Measurements from ENCODE around the gene ZNF124. TPM values are rescaled to one million over a fixed set of nuclear protein-coding genes. Genes with fewer than 3 reads are reported as not detected.
A peak's percentile ranks its signal among the peaks of the same experiment; 100 is the strongest.

Gene ZNF124
- total and polyA plus RNA-seq, 4 donors = 2.1 to 55.1 (median 10.9) TPM

DNA sequence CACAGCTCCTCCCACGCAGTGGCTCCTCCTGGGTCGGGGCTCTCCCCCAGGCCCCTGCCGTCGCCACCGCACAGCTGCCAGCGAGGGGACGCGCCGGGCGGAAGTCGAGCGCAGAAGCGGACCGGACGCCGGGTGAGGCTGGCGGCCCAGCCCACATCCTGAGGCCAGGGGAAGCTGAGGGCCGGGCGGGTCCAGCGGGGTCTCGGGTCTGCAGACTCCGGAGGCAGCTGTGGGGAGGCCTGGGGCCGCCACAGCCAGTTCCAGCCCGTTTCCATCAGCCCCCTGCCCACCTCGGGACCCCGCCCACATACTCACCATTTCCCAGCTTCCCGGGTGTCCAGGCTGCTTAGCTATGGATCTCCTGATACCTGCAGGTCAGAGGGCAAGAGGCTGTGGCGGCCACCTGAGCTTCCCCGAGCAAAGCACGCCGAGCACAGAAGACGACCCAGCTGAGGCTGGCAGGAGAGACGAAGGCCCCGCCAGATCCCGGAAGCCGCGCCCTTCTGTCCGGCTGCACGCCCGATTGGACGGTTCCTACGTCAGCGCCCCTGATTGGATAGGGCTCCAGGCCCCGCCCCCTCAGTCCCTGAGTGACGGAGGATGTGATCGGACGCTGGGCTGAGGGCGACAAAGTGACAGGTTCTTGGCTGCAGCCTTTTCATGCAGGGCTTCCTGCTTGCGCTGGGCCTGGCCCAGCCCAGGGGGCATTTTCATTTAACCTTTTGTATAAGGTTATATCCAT is 38.7 kb upstream of the ZNF124 start:
- peaks cover 0 to 5% (median 0%) of the 10 kb centered on the region in 4 donors for H3K9me3 ChIP-seq (ENCODE audit: control insufficient read depth in 4 of 4, insufficient read depth in 3 of 4, low read length in 3 of 4)
- H3K27ac ChIP-seq (ENCODE audit: low read depth in 1 of 2, low read length in 1 of 2) = peak overlapping the region; percentile 91 to 98
- peak overlapping the region; percentile 87 for H3K4me3 ChIP-seq
- peaks cover 0 to 16% (median 11%) of the 10 kb centered on the region in 5 donors for H3K4me1 ChIP-seq (ENCODE audit: control insufficient read depth in 5 of 5, insufficient read depth in 5 of 5, low read length in 5 of 5)
- H3K27me3 ChIP-seq (ENCODE audit: control insufficient read depth in 3 of 3, insufficient read depth in 3 of 3, low read length in 2 of 3) = peaks cover 0 to 2% (median 0%) of the 10 kb centered on the region in 3 donors
- peaks cover 0 to 8% (median 2%) of the 10 kb centered on the region in 4 donors for H3K36me3 ChIP-seq (ENCODE audit: control insufficient read depth in 4 of 4, insufficient read depth in 4 of 4, low read length in 4 of 4)
- DNase-seq (peak; percentile 96 to 97 (median 96)), ATAC-seq (ENCODE audit: insufficient read depth, low FRiP score) (peak; percentile 99)
- H3K9ac ChIP-seq (ENCODE audit: insufficient read depth in 1 of 2, low read length in 2 of 2) = peak overlapping the region; percentile 76 to 85
- whole genome bisulfite sequencing, 2 donors = 0% methylated on average over 44 to 49 of the region's 49 CpGs
- TF ChIP-seq, protein P1, sequence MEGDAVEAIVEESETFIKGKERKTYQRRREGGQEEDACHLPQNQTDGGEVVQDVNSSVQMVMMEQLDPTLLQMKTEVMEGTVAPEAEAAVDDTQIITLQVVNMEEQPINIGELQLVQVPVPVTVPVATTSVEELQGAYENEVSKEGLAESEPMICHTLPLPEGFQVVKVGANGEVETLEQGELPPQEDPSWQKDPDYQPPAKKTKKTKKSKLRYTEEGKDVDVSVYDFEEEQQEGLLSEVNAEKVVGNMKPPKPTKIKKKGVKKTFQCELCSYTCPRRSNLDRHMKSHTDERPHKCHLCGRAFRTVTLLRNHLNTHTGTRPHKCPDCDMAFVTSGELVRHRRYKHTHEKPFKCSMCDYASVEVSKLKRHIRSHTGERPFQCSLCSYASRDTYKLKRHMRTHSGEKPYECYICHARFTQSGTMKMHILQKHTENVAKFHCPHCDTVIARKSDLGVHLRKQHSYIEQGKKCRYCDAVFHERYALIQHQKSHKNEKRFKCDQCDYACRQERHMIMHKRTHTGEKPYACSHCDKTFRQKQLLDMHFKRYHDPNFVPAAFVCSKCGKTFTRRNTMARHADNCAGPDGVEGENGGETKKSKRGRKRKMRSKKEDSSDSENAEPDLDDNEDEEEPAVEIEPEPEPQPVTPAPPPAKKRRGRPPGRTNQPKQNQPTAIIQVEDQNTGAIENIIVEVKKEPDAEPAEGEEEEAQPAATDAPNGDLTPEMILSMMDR (IDR thresholded peaks at IDR 0.05; ENCODE audit: control extremely low read depth, extremely low read depth) = no peak

DNA sequence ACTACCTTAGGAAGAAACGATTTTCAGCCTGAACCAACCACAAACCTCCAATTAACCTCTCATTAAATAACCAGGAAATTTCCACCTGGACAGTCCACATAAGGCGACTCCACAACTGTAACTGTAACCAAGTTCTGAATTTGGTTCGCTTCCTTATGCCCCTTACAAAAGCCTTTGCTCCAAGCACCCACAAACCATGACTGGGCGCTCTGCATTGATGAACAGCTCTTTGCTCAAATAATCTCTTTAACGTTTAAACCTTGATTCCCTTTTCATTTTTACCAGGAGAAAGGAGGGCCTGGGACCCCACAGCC is 38.2 kb upstream of the ZNF124 start:
- 1 to 4% methylated on average over 5 of the region's 5 CpGs for WGBS, 2 donors
- TF ChIP-seq, protein P1 (IDR thresholded peaks at IDR 0.05; ENCODE audit: control extremely low read depth, extremely low read depth) = no peak
- H3K9me3 ChIP-seq (ENCODE audit: control insufficient read depth in 4 of 4, insufficient read depth in 3 of 4, low read length in 3 of 4) = peaks cover 0 to 5% (median 0%) of the 10 kb centered on the region in 4 donors
- H3K27me3 ChIP-seq (ENCODE audit: control insufficient read depth in 3 of 3, insufficient read depth in 3 of 3, low read length in 2 of 3) = peaks cover 0 to under 1% (median 0%) of the 10 kb centered on the region in 3 donors
- peak overlapping the region; percentile 91 to 98 for H3K27ac ChIP-seq (ENCODE audit: low read depth in 1 of 2, low read length in 1 of 2)
- H3K4me3 ChIP-seq = peak overlapping the region; percentile 87
- no peak for DNase-seq
- peak; percentile 7 for ATAC-seq (ENCODE audit: insufficient read depth, low FRiP score)
- peaks cover 0 to 17% (median 11%) of the 10 kb centered on the region in 5 donors for H3K4me1 ChIP-seq (ENCODE audit: control insufficient read depth in 5 of 5, insufficient read depth in 5 of 5, low read length in 5 of 5)
- peak overlapping the region; percentile 76 to 85 for H3K9ac ChIP-seq (ENCODE audit: insufficient read depth in 1 of 2, low read length in 2 of 2)
- peaks cover 0 to 8% (median 2%) of the 10 kb centered on the region in 4 donors for H3K36me3 ChIP-seq (ENCODE audit: control insufficient read depth in 4 of 4, insufficient read depth in 4 of 4, low read length in 4 of 4)

GRCh38 chr1:247209396-247209795 is 37.6 kb upstream of the ZNF124 start:
- Histone ChIP-seq H3K36me3 (ENCODE audit: control insufficient read depth in 4 of 4, insufficient read depth in 4 of 4, low read length in 4 of 4) (peaks cover 0 to 8% (median 2%) of the 10 kb centered on the region in 4 donors), H3K27me3 (ENCODE audit: control insufficient read depth in 3 of 3, insufficient read depth in 3 of 3, low read length in 2 of 3) (no peaks in the 10 kb centered on the region), H3K9me3 (ENCODE audit: control insufficient read depth in 4 of 4, insufficient read depth in 3 of 4, low read length in 3 of 4) (peaks cover 0 to 7% (median 0%) of the 10 kb centered on the region in 4 donors), H3K4me3 (no peak overlapping the region), H3K27ac (ENCODE audit: low read depth in 1 of 2, low read length in 1 of 2) (no peak overlapping the region), H3K9ac (ENCODE audit: insufficient read depth in 1 of 2, low read length in 2 of 2) (peak overlapping the region in 1 of 2 donors; percentile 85), H3K4me1 (ENCODE audit: control insufficient read depth in 5 of 5, insufficient read depth in 5 of 5, low read length in 5 of 5) (peaks cover 0 to 17% (median 11%) of the 10 kb centered on the region in 5 donors)
- no peak for ATAC-seq (ENCODE audit: insufficient read depth, low FRiP score)
- no peak for DNase-seq
- TF ChIP-seq, protein P1 (IDR thresholded peaks at IDR 0.05; ENCODE audit: control extremely low read depth, extremely low read depth) = no peak
- WGBS, 2 donors = 44 to 45% methylated on average over 2 of the region's 2 CpGs

All from lung (tissue), 12 donors.